ENCODE measurements around the gene UBE2U.

DNA sequence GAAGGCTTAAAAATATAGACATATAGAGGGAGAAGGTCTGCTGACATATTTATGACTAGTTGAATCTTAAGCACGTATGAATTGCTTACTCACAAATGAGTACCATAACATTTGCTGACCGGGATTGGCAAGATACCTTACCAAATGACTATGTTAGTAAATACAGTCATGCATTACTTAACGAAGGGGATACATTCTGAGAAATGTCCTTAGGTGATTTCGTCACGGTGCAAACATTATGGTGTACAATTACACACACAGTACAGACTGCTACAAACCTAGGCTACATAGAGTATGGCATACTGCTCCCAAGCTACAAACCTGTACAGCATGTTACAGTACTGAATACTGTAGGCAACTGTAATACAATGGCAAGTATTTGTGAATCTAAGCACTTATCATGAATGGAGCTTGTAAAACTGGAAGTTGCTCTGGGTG is 19.4 kb upstream of the UBE2U start:
- TF ChIP-seq ZNF263 (CRISPR knock-in tag; IDR thresholded peaks at IDR 0.05; ENCODE audit: low read depth) = no peak
- TF ChIP-seq, protein P1, sequence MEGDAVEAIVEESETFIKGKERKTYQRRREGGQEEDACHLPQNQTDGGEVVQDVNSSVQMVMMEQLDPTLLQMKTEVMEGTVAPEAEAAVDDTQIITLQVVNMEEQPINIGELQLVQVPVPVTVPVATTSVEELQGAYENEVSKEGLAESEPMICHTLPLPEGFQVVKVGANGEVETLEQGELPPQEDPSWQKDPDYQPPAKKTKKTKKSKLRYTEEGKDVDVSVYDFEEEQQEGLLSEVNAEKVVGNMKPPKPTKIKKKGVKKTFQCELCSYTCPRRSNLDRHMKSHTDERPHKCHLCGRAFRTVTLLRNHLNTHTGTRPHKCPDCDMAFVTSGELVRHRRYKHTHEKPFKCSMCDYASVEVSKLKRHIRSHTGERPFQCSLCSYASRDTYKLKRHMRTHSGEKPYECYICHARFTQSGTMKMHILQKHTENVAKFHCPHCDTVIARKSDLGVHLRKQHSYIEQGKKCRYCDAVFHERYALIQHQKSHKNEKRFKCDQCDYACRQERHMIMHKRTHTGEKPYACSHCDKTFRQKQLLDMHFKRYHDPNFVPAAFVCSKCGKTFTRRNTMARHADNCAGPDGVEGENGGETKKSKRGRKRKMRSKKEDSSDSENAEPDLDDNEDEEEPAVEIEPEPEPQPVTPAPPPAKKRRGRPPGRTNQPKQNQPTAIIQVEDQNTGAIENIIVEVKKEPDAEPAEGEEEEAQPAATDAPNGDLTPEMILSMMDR (IDR thresholded peaks at IDR 0.05) = no peak
- TF ChIP-seq TP53 (CRISPR knock-in tag; IDR thresholded peaks at IDR 0.05) = no peak
- no peak for TF ChIP-seq CREM (CRISPR knock-in tag; IDR thresholded peaks at IDR 0.05)
- TF ChIP-seq, protein P2, sequence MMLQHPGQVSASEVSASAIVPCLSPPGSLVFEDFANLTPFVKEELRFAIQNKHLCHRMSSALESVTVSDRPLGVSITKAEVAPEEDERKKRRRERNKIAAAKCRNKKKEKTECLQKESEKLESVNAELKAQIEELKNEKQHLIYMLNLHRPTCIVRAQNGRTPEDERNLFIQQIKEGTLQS (CRISPR knock-in tag; conservative IDR thresholded peaks at IDR 0.05) = no peak
- TF ChIP-seq, protein P3, sequence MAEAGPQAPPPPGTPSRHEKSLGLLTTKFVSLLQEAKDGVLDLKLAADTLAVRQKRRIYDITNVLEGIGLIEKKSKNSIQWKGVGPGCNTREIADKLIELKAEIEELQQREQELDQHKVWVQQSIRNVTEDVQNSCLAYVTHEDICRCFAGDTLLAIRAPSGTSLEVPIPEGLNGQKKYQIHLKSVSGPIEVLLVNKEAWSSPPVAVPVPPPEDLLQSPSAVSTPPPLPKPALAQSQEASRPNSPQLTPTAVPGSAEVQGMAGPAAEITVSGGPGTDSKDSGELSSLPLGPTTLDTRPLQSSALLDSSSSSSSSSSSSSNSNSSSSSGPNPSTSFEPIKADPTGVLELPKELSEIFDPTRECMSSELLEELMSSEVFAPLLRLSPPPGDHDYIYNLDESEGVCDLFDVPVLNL (CRISPR knock-in tag; IDR thresholded peaks at IDR 0.05; ENCODE audit: borderline replicate concordance, low read depth) = no peak
- TF ChIP-seq, protein P4, sequence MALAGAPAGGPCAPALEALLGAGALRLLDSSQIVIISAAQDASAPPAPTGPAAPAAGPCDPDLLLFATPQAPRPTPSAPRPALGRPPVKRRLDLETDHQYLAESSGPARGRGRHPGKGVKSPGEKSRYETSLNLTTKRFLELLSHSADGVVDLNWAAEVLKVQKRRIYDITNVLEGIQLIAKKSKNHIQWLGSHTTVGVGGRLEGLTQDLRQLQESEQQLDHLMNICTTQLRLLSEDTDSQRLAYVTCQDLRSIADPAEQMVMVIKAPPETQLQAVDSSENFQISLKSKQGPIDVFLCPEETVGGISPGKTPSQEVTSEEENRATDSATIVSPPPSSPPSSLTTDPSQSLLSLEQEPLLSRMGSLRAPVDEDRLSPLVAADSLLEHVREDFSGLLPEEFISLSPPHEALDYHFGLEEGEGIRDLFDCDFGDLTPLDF (CRISPR knock-in tag; IDR thresholded peaks at IDR 0.05) = no peak
- TF ChIP-seq, protein P5, sequence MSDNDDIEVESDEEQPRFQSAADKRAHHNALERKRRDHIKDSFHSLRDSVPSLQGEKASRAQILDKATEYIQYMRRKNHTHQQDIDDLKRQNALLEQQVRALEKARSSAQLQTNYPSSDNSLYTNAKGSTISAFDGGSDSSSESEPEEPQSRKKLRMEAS (CRISPR knock-in tag; IDR thresholded peaks at IDR 0.05) = no peak
- no peak for TF ChIP-seq ZNF416 (CRISPR knock-in tag; IDR thresholded peaks at IDR 0.05)
- no peak for TF ChIP-seq ELF4 (CRISPR knock-in tag; IDR thresholded peaks at IDR 0.05; ENCODE audit: low read depth)
- TF ChIP-seq, protein P6, sequence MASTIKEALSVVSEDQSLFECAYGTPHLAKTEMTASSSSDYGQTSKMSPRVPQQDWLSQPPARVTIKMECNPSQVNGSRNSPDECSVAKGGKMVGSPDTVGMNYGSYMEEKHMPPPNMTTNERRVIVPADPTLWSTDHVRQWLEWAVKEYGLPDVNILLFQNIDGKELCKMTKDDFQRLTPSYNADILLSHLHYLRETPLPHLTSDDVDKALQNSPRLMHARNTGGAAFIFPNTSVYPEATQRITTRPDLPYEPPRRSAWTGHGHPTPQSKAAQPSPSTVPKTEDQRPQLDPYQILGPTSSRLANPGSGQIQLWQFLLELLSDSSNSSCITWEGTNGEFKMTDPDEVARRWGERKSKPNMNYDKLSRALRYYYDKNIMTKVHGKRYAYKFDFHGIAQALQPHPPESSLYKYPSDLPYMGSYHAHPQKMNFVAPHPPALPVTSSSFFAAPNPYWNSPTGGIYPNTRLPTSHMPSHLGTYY (CRISPR knock-in tag; IDR thresholded peaks at IDR 0.05) = no peak
- TF ChIP-seq TCF7 (CRISPR knock-in tag; IDR thresholded peaks at IDR 0.05; ENCODE audit: low read depth) = no peak
- no peak for TF ChIP-seq JUN (CRISPR knock-in tag; IDR thresholded peaks at IDR 0.05)
